NCI-H510A treated with DMSO at 0.1 percent for 48 hours (cell line): ENCODE data around the gene DLST.
A peak's percentile ranks its signal among the peaks of the same experiment; 100 is the strongest.

Experiments
- DNase-seq: peaks from one replicate; lab custom pipeline; 2025; lab: John Stamatoyannopoulos, UW

Gene DLST

GRCh38 chr14:74860899-74861733 lies 20.6 kb upstream of the DLST start:
- DNase-seq = peak; percentile 74

DNA sequence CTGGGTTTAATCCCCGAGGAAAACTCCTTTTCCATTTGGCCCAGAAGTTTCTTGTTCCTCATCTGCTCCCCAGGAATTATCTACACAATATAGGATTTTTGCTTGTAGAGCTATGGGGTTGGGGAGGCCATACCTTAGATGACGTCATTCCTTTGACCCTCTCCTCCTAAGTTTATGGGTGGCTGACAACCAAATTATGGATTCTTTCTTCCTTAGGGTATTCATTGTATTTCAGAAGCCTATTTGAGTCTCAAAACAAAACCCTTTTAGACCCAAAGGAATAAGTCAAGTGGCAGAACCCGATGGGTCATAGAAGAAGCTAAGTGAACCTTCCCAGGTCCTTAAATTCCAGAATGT lies 20.0 kb upstream of the DLST start:
- no peak for DNase-seq

DNA sequence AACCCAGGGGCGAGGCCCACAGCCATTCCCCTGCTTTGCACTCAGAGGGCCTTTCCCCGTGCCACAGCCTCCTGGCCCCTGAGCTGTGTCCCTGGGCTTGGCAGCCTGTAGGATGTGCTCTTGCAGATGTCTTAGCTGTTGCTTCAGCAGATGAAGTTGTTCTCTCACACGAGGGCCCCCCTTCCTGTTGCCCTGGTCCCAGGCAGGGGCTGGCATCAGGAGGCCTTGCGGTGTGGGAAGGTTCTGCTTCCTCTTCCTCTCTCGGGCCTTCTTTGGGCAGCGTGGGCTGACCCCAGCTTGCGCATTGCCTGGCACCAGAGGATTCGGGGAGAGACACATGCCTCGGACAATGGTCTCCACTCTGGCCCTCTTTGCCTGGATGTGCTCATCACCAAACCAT lies 18.4 kb upstream of the DLST start:
- no peak for DNase-seq

- DNase-seq = no peak
Observed at GRCh38 chr14:74864198-74864597, 17.5 kb upstream of the DLST start.

DNA sequence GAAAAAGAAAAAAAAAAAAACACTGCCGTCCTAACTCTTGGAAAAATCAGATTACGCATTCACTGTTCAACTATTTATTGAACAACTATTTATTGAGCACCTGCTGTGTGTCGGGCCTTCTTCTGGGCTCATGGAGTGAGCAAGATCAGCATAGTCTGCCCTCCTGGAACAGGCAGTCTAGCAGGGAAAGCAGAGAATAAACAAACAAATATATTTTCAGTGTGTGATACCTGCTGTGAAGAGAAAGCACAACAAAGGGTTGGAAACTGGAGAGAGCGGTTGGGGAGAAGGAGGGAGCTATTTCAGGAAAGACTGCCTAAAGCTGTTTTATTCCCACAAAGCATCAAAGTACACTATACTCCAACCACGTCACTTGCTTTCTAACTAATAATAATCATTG lies 16.6 kb upstream of the DLST start:
- no peak for DNase-seq

- no peak for DNase-seq
Observed at GRCh38 chr14:74866708-74867389, 14.9 kb upstream of the DLST start.

DNA sequence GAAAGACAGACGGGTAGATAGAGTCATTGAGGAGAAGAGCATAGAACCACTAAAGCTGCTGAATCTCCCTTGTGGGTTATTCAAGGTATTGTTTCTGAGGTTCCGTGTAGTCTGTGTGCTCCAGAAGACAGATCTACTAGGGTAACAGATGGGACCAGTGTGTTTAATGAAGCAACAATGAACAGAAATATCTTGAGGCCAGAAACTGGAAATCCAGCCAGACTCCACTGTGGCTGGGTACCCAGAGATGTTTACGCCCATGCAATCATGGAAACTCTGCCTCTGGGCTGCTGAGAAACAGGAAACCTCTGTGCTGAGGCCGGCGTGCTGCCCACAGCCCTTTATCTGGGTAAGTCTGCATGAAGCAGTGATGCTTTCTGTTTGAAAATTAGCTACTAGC lies 14.0 kb upstream of the DLST start:
- no peak for DNase-seq

GRCh38 chr14:74868739-74869138 lies 13.0 kb upstream of the DLST start:
- no peak for DNase-seq

DNA sequence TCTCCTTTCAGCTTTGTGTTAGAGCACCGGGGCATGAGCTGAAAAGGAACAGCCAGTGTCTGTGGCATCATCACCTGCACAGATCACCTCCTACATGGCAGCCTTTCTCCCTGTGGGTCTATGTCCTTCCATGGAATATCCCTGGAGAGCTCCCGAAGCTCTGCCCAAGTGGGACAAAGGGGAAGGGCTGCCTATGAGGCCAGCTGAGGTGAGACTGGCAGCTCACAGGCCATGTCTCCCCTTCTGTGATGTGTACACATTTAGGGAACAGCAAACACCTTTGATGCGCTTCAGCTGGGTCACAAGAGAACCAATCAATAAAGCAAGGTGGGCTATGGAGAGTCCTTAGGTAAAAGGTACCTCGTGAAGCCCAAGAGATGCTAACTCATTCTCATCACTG lies 9.9 kb upstream of the DLST start:
- no peak for DNase-seq

- no peak for DNase-seq
Observed at GRCh38 chr14:74875204-74875603, 6.5 kb upstream of the DLST start.

GRCh38 chr14:74875941-74876913 lies 5.5 kb upstream of the DLST start, which contains the start of gene PROX2:
Gene PROX2, minus strand, starts transcription at chr14:74876145. Its CDS starts 12,311 bp downstream, at chr14:74863834.
- DNase-seq = no peak

GRCh38 chr14:74879427-74880182 lies 2.1 kb upstream of the DLST start:
- no peak for DNase-seq

DNA sequence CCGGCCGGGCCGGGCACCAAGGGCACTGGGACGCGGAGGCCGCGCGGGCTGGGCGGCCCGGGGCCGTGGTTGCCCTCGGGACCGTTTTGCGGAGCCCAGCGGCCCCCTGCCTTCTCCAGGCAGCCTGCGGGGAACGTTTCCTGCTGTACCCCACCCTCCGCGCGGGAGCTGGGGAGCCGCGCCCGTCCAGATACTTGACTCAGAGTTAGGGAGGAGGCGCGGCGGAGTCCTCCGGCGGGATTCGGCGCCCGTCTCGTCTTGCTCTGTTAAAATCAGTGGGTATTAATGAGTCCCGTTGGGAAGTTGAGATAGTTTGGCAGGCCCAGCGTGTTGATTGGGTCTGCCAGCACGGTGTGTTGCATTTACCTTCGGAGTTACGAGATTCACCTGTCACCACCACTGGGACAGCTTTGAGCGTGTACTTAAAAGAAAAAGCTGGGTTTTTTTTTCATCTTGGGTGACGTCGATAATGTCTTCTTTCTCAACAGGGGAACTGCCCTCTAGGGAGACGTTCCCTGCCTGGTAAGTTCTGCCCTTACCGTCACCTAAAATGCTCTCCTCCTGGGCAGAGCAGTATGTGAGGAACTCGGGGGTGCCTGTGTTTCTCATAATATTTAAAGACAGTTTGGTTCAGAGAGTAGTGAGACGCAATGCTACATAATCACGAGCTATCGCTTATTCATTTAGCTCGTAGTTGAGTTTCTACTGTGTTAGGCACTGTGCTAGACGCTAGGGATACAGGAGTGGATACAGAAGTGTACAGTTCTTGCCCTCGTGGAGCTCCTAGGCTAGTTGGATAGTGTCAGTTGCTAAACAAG lies 596 bp downstream of the DLST start:
- DNase-seq = peak; percentile 6

DNA sequence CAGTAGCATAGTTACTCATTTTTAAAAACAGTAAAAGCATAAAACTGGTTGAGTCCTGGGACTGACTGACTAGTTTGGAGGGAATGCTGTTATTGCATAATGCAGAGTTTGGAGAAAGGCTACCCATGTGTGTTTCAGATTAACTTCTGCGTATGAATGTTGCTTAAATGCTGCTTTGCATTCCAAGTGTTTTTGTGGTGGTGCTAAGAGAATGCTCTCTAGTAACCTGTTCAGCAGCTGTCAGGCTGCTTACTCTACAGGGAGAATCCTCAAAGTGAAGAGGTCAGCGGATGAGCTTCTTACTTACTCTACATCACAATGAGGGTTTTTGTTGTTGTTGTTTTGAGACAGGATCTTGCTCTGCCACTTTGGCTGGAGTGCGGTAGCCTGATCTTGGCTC lies 4.3 kb downstream of the DLST start:
- no peak for DNase-seq

DNA sequence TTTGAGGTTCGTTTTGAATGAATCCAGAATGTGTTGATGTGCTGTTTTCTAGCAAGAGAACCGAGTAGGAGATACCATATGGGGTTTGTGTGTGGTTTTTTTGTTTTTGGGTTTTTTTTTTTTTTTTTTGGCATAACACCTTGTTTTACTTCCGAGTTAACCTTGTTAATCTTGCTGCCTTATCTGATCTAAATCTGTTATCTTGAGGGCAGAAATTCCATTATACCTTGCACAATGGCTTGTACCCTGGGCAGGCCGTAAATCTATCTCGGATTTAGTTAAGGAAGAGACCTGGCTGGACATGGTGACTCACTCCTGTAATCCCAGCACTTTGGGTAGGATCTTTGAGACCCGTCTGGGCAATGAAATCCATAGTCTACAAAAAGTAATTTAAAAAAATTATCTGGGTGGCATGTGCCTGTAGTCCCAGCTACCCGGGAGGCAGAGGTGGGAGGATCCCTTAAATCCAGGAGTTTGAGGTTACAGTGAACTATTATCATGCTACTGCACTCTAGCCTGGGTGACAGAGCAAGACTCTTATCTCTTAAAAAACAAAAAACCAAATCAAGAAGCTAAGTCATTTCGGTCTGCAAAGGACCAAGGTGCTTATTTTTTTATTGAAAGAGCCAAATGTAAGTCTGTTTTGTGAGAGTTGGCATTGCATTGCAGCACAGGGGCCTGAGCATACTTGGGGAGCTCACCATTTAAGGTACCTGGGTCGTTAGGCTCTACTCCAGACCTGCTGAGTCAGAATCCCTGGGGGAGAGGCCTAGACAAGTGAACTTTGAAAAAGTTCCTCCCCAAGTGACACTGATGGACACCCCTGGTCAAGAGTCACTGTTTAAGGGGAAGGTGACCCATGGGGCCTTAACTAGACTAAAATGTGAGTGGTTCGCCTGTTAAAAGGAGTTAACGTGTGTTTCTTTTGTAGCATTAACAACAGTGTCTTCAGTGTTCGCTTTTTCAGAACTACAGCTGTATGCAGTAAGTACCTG lies 6.7 kb downstream of the DLST start:
- no peak for DNase-seq

DNA sequence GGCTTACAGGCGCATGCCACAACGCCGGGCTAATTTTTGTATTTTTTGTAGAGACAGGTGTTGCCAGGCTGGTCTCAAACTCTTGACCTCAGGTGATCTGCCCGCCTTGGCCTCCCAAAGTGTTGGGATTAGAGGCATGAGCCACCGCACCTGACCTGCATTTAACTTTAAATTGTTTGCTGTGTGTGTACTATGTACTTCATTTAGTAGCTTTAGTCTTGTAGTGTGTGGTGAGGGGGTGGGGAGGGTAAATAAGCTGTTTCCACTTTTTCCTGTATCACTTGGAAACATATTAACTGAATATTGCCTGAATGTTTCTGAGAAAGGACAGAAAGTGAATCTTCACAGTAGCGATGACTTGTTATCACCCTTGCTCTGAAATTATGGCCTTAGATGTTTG lies 8.5 kb downstream of the DLST start:
- DNase-seq = no peak

DNA sequence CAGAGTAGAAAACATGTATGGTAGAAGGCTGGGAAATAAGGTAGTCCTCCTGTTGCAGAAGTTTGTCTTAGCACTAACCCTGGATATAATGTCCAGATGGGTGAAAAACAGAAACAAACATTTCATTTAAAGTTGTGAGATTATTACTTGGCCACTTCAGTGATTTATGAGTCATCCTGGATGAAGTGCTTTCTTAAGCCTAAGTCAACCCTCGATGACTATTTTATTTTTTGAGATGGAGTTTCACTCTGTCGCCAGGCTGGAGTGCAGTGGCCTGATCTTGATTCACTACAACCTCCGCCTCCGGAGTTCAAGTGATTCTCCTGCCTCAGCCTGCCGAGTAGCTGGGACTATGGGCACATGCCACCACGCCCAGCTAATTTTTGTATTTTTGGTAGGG lies 10.2 kb downstream of the DLST start:
- no peak for DNase-seq

DNA sequence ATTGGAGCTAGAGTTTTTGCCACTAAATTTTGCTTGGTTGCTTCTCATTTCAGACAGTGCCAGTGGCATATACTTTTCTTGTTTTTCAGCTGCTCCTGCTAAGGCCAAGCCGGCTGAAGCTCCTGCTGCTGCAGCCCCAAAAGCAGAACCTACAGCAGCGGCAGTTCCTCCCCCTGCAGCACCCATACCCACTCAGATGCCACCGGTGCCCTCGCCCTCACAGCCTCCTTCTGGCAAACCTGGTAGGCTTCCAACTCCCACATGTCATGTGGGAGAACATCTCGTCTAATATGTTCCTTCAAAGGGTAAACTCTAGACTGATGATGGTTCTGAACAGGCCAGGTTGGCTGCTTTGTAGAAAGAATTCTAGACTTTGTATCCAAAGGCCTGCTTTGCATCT lies 11.0 kb downstream of the DLST start:
- no peak for DNase-seq

DNA sequence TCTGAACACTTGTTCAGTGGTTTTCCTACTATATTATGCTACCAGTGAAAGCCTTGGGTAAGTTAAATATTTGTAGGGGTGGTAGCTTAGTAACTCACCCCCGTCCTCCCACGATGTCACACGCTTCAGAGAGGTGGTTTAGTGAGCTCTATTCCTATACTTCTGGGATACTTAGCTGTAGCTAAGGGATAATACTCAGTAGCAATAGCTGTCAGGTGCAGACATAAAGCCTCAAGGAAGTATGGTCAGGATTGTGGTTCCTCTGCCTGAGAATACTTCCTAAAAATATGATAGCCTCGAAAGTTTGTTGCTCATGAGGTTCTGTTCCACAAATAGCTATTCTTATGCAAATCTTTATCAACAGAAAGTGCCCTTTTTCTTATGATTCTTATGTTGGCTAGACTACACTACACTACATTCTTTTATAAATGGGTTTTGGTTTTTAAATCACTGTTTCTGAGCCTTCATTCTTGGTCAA lies 11.9 kb downstream of the DLST start:
- DNase-seq = no peak
